IMR-90 (cell line): ENCODE data around the gene ZNF74. TPM values are rescaled to one million over a fixed set of nuclear protein-coding genes. Genes with fewer than 3 reads are reported as not detected.

ENCODE experiments used
- ATAC-seq: fragments of 200-7000 bp; cut with Tn5 transposase; 2 replicates; pipeline ENCODE4 v1.9.1; 2020; ENCODE audit warnings: low read depth, mild to moderate bottlenecking, moderate library complexity
- BruUV-seq: library from RNA; stranded (reverse); fragments of 400-500 nt; replicated peaks from 2 replicates; lab custom pipeline; 2021; lab: Mats Ljungman, UMichigan
- CTCF ChIA-PET: fragments of 300-600 bp; formaldehyde crosslinking; extraction: SDS; loops from one replicate; lab custom pipeline; 2021; ENCODE audit warnings: antibody characterized with exemption; lab: Yijun Ruan, JAX
- POLR2A ChIA-PET: fragments of 300-600 bp; sonication (Branson Sonifier 250); formaldehyde crosslinking; loops from one replicate; lab custom pipeline; 2022; ENCODE audit warnings: antibody characterized with exemption; ENCODE audit not compliant: unreplicated experiment; lab: Charles Lee
- DNase-seq: peaks from one replicate; pipeline ENCODE4 v3.0.0; 2013
- H2AFZ ChIP-seq: replicated peaks from 2 replicates; pipeline ENCODE3; 2013; ENCODE audit warnings: low read length, mild to moderate bottlenecking; ENCODE audit not compliant: poor library complexity
- H2AK5ac ChIP-seq: 2 replicates; pipeline ENCODE4 v1.6.1; 2013; ENCODE audit warnings: low read depth, low read length, inconsistent platforms
- H2AK9ac ChIP-seq: replicated peaks from 2 replicates; pipeline ENCODE3; 2013; ENCODE audit warnings: mild to moderate bottlenecking, low read depth, low read length, moderate library complexity; ENCODE audit not compliant: poor library complexity
- H2BK120ac ChIP-seq: 2 replicates; pipeline ENCODE4 v1.6.1; 2013; ENCODE audit warnings: low read depth, low read length, inconsistent platforms
- H2BK15ac ChIP-seq: 3 replicates; pipeline ENCODE4 v1.6.1; 2013; ENCODE audit warnings: low read depth, low read length, inconsistent platforms
- H2BK20ac ChIP-seq: 2 replicates; pipeline ENCODE4 v1.6.1; 2013; ENCODE audit warnings: low read depth, mild to moderate bottlenecking, inconsistent platforms, low read length, moderate library complexity
- H2BK5ac ChIP-seq: 2 replicates; pipeline ENCODE4 v1.6.1; 2013; ENCODE audit warnings: mild to moderate bottlenecking, low read depth, low read length, inconsistent platforms; ENCODE audit not compliant: poor library complexity, severe bottlenecking
- H3K14ac ChIP-seq: replicated peaks from 2 replicates; pipeline ENCODE4 v1.6.1; 2013; ENCODE audit warnings: low read depth, low read length, inconsistent platforms
- H3K18ac ChIP-seq: 2 replicates; pipeline ENCODE4 v1.6.1; 2013; ENCODE audit warnings: low read depth, low read length, control low read depth
- H3K23ac ChIP-seq: 2 replicates; pipeline ENCODE4 v1.6.1; 2013; ENCODE audit warnings: low read depth, low read length, inconsistent platforms
- H3K27ac ChIP-seq: 2 replicates; pipeline ENCODE4 v1.5.1; 2013; ENCODE audit warnings: mild to moderate bottlenecking, control low read depth, low read length; ENCODE audit not compliant: insufficient read depth
- H3K27me3 ChIP-seq: 2 replicates; pipeline ENCODE4 v1.6.1; 2013; ENCODE audit warnings: low read length; ENCODE audit not compliant: control insufficient read depth, insufficient read depth
- H3K36me3 ChIP-seq: 2 replicates; pipeline ENCODE4 v1.6.1; 2013; ENCODE audit warnings: low read length, mixed read lengths; ENCODE audit not compliant: control insufficient read depth, insufficient read depth
- H3K4ac ChIP-seq: 2 replicates; pipeline ENCODE4 v1.6.1; 2013; ENCODE audit warnings: low read depth, low read length, inconsistent platforms
- H3K4me1 ChIP-seq: 2 replicates; pipeline ENCODE4 v1.6.1; 2013; ENCODE audit warnings: low read length, mixed read lengths; ENCODE audit not compliant: control insufficient read depth, insufficient read depth
- H3K4me2 ChIP-seq: 2 replicates; pipeline ENCODE4 v1.6.1; 2013; ENCODE audit warnings: low read depth, mild to moderate bottlenecking, control low read depth, low read length, moderate library complexity
- H3K4me3 ChIP-seq: 2 replicates; pipeline ENCODE4 v1.5.1; 2013; ENCODE audit warnings: low read depth, mild to moderate bottlenecking, control low read depth, low read length, moderate library complexity; ENCODE audit not compliant: insufficient read depth
- H3K56ac ChIP-seq: 2 replicates; pipeline ENCODE4 v1.6.1; 2013; ENCODE audit warnings: low read length, inconsistent platforms; ENCODE audit not compliant: insufficient read depth; ENCODE audit errors: extremely low read depth
- H3K79me1 ChIP-seq, 2 experiments: 2 replicates each; pipeline ENCODE4 v1.6.1; 2013; ENCODE audit warnings: low read length in 2 of 2, inconsistent platforms in 1 of 2, low read depth in 1 of 2
- H3K9ac ChIP-seq: 2 replicates; pipeline ENCODE4 v1.6.1; 2013; ENCODE audit warnings: low read depth, low read length, control low read depth
- H3K9me1 ChIP-seq: 2 replicates; pipeline ENCODE4 v1.6.1; 2013; ENCODE audit warnings: low read length, inconsistent platforms; ENCODE audit not compliant: insufficient read depth
- H3K9me3 ChIP-seq: 2 replicates; pipeline ENCODE4 v1.6.1; 2013; ENCODE audit warnings: low read length; ENCODE audit not compliant: control insufficient read depth, insufficient read depth
- H4K20me1 ChIP-seq: 2 replicates; pipeline ENCODE4 v1.6.1; 2013; ENCODE audit warnings: low read length, inconsistent platforms; ENCODE audit not compliant: insufficient read depth
- H4K5ac ChIP-seq: 2 replicates; pipeline ENCODE4 v1.6.1; 2013; ENCODE audit warnings: mild to moderate bottlenecking, low read depth, low read length, control low read depth
- H4K8ac ChIP-seq, 2 experiments: 2 replicates each; pipeline ENCODE4 v1.6.1; 2013; ENCODE audit warnings: low read depth in 2 of 2, low read length in 2 of 2, control low read depth in 1 of 2, inconsistent platforms in 1 of 2
- H4K91ac ChIP-seq: 2 replicates; pipeline ENCODE4 v1.6.1; 2013; ENCODE audit warnings: low read depth, low read length, inconsistent platforms; ENCODE audit not compliant: insufficient read depth
- BHLHE40 ChIP-seq: fragments of 150-350 bp; IDR thresholded peaks from 2 replicates; pipeline ENCODE4 v1.6.1; 2016; ENCODE audit warnings: mild to moderate bottlenecking, low read depth, low read length
- MAZ ChIP-seq: IDR thresholded peaks from 2 replicates; pipeline ENCODE4 v1.6.1; 2012; ENCODE audit warnings: low read depth, mild to moderate bottlenecking, low read length, improper control_type of control experiment, moderate library complexity, borderline replicate concordance
- MXI1 ChIP-seq: IDR thresholded peaks from 2 replicates; pipeline ENCODE4 v1.6.1; 2012; ENCODE audit warnings: low read depth, mild to moderate bottlenecking, low read length, moderate library complexity, borderline replicate concordance
- SMC3 ChIP-seq: fragments of 150-350 bp; IDR thresholded peaks from 2 replicates; pipeline ENCODE4 v1.6.1; 2016; ENCODE audit warnings: low read depth, mild to moderate bottlenecking, antibody characterized with exemption, low read length, moderate library complexity
- WGBS, 2 experiments: methylation state at CpG; one replicate each; pipeline versions ENCODE4 v1.1.5 to v1.1.7; 2013; ENCODE audit warnings: missing lambda C conversion rate in 2 of 2; ENCODE audit not compliant: insufficient read length in 1 of 2; ENCODE audit errors: extremely low coverage in 2 of 2; 5-methylcytosine and 5-hydroxymethylcytosine counted together
- dilution Hi-C: fragments of 300-500 bp; cut with HindIII; formaldehyde crosslinking; loops from one replicate; pipeline ENCODE4 v1.14.3; 2018; ENCODE audit warnings: low sequenced_read_pairs; ENCODE audit not compliant: unreplicated experiment
- in situ Hi-C: fragments of 300-500 bp; cut with MboI; formaldehyde crosslinking; loops from 3 replicates; pipeline ENCODE4 v1.14.3; 2019; ENCODE audit warnings: low sequenced_read_pairs, inconsistent platforms, mixed read lengths
- intact Hi-C: fragments of 100-400 bp; cut with micrococcal nuclease; formaldehyde crosslinking; loops from 2 replicates; pipeline ENCODE4 v1.10.0; 2022
- polyA plus RNA-seq, 3 experiments: library from polyadenylated mRNA; depleted of rRNA; stranded (reverse); fragments of >200 nt; gene quantifications; 2 replicates each; pipeline ENCODE4 v1.2.3, GENCODE V29; 2012; ENCODE audit warnings: low replicate concordance in 1 of 3
- total RNA-seq: library from RNA; depleted of rRNA; stranded (reverse); fragments of >200 nt; gene quantifications from 2 replicates; pipeline ENCODE4 v1.2.3, GENCODE V29; 2012

The ZNF74 gene
- total and polyA plus RNA-seq, 2 of the 4 experiments (the other 2 are of a cell fraction), result 7.5 to 8.4 TPM

DNA sequence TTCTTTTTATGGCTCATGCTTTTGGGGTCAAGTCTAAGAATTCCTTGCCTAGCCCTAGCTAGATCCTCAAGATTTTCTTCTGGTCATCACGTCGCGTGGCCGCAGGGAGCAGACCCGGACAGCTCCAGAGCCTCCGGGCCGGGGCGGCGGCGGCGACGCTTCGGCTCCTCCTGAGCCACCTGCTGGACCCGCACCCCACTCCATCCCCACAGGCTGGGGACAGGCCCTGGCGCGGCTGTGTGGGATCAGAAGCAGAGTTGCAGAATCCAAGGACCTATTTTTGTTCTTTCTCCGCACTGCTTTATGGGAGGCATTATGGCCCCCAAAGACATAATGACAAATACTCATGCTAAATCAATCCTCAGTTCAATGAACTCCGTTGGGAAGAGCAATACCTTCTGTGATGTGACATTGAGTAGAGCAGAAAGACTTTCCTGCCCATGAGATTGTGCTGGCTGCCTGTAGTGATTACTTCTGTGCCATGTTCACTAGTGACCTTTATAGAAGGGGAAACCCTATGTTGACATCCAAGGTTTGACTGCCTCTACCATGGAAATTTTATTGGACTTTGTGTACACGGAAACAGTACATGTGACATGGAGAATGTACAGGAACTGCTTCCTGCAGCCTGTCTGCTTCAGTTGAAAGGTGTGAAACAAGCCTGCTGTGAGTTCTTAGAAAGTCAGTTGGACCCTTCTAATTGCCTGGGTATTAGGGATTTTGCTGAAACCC is 56.0 kb downstream of the ZNF74 start:
- no peak overlapping the region for H2AFZ ChIP-seq
- intact Hi-C loops (no loop called here), dilution Hi-C loops (no loop called here), in situ Hi-C loops (loop anchor here (10.0 kb wide), 2 partner anchors 55 to 295 kb away; partner anchors contain the start of genes CCDC188 and ZNF74)
- no peak overlapping the region for H4K5ac ChIP-seq
- no peak overlapping the region for H3K56ac ChIP-seq
- no peak overlapping the region for H4K8ac ChIP-seq
- H3K4me2 ChIP-seq, result no peak overlapping the region
- ATAC-seq (no peak), DNase-seq (no peak)
- no TSS peak for BruUV-seq
- no peak overlapping the region for H2AK9ac ChIP-seq
- H3K4me1 ChIP-seq, result no peaks in the 10 kb centered on the region
- no peak overlapping the region for H3K9ac ChIP-seq
- H3K4me3 ChIP-seq, result no peak overlapping the region
- H3K14ac ChIP-seq, result no peak overlapping the region
- ChIA-PET POLR2A (no interaction called here), CTCF (no interaction called here)
- H2BK5ac ChIP-seq, result no peak overlapping the region
- no peak overlapping the region for H3K18ac ChIP-seq
- no peak overlapping the region for H2BK120ac ChIP-seq
- H3K9me3 ChIP-seq, result no peaks in the 10 kb centered on the region
- H4K20me1 ChIP-seq, result 0 out of 2 replicates have a peak, but pooled peaks cover 4% of the 10 kb centered on the region
- no peak overlapping the region for H2AK5ac ChIP-seq
- H4K91ac ChIP-seq, result no peak overlapping the region
- no peak overlapping the region for H3K27ac ChIP-seq
- no peak overlapping the region for H2BK15ac ChIP-seq
- WGBS, 2 experiments, result 86% methylated on average over 1 of the region's 19 CpGs; no CpG with 5 or more reads in 1 of the 2 experiments
- H3K23ac ChIP-seq, result no peak overlapping the region
- TF ChIP-seq BHLHE40 (no peak), SMC3 (no peak), MAZ (no peak), MXI1 (no peak)
- no peaks in the 10 kb centered on the region for H3K27me3 ChIP-seq
- H2BK20ac ChIP-seq, result no peak overlapping the region
- H3K4ac ChIP-seq, result no peak overlapping the region
- 0 out of 4 replicates have a peak, but pooled peaks cover 0 to under 1% of the 10 kb centered on the region in 2 experiments for H3K79me1 ChIP-seq
- H3K36me3 ChIP-seq, result peaks cover 19% of the 10 kb centered on the region
- H3K9me1 ChIP-seq, result no peaks in the 10 kb centered on the region; the same call in 1 of the 2 replicates
